ENCODE measurements around the gene FSTL3.

FSTL3 gene

GRCh38 chr19:645912-646778 lies 30.0 kb upstream of the FSTL3 start:
- DNase-seq: no peak

GRCh38 chr19:646779-647565 lies 29.2 kb upstream of the FSTL3 start:
- DNase-seq: no peak

GRCh38 chr19:647566-648284 lies 28.5 kb upstream of the FSTL3 start:
- no peak for DNase-seq

DNA sequence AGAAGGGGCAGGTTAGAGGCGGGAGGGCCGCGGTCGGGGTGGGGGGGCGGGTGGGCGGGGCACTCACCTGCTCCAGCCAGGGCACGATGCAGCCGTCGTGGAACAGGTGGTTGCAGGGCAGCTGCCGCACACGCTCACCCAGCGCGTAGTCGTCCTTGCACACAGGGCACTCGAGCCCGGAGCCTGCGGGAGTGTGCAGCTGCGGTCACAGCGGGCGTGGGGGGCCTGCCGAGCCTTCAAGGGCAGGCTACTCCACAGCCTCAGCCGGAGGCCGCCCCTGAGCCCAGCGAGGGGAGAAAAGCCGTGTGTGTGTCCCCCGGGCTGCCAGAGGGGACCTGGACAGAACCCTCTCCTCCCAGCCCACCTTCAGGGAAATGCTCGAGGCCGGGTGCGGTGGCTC lies 27.9 kb upstream of the FSTL3 start:
- no peak for DNase-seq

GRCh38 chr19:648904-649801 lies 27.0 kb upstream of the FSTL3 start:
- DNase-seq: no peak

GRCh38 chr19:650121-650520 lies 26.1 kb upstream of the FSTL3 start:
- no peak for DNase-seq

DNA sequence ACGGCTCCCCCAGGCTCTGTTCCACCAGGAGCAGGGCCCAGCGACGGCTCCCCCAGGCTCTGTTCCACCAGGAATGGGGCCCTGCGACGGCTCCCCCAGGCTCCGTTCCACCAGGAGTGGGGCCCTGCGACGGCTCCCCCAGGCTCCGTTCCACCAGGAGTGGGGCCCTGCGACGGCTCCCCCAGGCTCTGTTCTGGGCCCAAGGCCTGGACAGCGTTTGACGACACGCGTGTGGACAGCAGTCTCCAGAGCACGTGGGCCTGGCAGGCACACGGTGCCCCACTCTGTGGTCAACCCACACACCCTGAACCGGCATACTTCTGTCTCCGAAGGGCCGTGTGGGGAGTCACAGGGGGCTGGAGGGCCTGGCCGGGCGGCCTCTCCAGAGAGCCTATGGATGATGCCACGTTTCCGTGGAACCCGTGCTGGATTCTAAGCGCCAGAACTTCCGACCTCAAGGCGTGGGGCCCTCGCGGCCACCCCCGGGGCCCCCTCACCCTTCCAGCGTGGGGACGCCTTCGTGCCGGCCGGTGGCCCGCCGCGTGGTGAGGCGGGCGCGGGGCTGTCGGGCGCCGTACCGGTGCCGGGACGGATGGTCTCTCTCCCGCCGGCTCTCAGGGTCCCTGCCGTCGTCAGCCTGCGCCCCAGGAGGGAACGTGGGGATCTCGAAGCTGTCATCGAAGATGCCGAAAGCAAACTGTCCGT lies 24.9 kb upstream of the FSTL3 start:
- no peak for DNase-seq

DNA sequence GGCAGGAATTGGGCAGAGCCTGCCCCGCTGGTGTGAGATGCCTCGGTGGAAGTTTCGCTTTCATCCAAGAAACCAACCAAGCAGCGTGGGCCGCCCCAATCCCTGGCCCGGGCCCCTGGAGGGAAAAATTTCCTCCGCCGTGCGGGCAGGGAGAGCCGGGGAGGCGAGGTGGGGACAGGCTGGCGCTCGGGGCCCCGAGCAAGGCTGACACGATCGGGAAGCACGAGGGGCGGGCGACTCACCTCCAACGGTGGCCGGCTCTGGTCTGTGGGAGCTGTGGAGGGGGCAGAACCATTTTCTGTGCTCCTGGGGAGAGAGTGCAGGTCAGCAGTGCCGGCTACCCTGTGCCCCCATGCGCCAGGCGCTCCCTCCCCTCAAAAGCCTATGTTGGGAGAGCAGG lies 24.2 kb upstream of the FSTL3 start:
- no peak for DNase-seq

GRCh38 chr19:652467-653389 lies 23.5 kb upstream of the FSTL3 start:
- DNase-seq: no peak

GRCh38 chr19:653425-653824 lies 22.8 kb upstream of the FSTL3 start:
- DNase-seq: no peak

- no peak for DNase-seq
These were observed 20.5 kb upstream of the FSTL3 start for GRCh38 chr19:655691-656090.

GRCh38 chr19:656751-657559 lies 19.2 kb upstream of the FSTL3 start:
- DNase-seq: no peak

DNA sequence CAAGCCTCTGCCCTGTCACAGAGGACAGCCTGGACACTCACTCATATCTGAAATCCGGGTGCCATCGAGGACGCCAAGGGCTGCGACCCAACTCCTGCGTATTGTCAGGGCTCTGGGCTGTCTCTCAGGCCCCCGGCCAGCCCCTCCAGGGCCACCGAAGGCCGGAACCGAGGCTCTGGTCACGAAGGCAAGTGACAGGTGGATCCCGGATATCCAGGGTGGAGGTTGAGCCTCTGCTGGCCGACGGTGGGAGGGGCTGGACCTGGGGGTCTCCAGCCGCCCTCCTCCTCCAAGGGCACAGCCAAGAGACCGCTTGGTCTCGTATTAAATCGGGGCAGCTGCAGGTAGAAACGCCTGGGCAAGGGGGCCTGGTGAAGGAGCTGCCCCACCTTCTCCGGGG lies 18.6 kb upstream of the FSTL3 start:
- DNase-seq: no peak

DNA sequence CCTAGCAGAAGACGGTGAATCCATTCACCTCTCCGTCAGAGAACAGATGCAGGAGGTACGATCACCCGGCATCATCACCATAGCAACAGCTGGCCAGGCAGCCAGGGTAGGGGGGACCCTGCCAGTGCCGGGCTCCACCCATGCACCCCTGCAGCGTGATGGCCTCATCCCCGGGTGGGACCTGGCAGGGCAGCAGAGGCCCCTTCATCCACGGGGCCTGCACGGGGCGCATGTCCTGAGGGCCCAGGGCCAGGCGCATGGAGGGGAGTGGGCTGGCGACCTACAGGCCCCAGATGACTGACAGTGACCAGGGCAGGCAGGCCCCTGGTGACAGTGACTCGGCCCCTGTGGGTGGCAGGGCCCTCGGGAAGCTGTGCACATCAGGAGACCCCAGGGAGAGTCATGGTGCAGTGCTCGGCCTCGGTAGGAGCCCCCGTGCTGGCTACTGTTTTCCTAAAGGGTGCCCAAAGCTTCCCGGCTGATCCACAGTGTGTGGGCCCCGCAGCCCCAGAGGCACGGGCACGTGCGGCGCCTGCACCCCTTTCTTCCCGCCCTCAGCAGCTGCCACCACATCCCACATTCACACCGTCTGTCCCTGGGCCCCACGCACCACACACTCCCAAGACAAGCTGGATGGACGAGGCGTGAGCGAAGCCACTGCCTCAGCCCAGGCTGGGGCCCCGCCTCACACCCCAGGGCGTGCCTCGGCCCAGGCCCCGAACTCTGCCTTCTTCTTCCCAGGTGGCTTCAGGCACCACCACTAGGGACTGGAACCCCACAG lies 17.9 kb upstream of the FSTL3 start:
- DNase-seq: no peak

DNA sequence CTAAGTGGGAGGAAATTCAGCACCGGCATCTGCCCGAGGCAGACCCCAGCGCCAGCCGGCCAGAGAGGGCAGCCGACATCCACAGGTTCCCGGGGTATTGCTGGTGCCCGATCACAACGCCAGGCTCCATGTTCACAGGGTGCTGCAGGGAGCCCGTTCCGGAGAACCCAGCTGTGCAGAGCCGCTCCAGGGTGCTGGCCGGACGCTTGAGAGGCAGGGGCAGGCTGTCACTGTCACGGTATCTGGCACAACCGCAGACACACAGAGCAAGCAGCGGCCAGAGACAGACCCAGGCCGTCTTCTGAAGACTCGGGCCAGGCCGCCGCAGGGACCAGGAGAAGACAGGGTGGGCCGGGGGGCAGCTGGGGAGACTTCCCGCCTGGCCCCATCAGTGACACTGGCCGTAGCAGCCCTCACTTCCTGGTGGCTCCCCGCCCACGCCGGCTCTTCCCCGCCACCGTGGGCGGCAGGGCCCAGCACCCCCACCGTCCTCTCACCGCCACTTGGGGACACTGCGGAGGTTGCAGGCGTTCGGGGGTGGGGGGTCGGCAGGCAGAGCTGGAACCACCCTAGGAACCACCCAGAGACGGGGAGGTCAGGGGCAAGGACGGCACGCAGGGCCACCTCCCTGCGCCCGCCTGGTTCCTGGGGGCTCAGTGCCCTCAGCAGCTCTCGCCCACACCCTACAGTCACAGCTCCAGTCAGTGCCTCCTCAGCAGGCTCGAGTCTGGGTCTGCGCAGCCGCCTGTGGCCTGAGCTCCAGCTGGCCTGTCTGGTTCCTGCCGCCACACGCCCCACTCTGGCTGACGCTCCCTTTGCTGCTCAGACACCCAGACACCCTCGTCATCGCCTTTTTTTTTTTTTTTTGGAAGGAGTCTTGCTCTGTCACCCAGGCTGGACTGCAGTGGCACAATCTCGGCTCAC lies 17.0 kb upstream of the FSTL3 start:
- DNase-seq: peak; percentile 64

- no peak for DNase-seq
These were observed 15.3 kb upstream of the FSTL3 start for GRCh38 chr19:660793-661426.
